Endodermal cell (in vitro differentiated cells): ENCODE results near the gene LRP11. TPM values are rescaled to one million over a fixed set of nuclear protein-coding genes. Genes with fewer than 3 reads are reported as not detected.

Experiments
- DNase-seq: peaks from one replicate; pipeline ENCODE4 v3.0.0-alpha.2; 2017
- H3K27ac ChIP-seq: 2 replicates; pipeline ENCODE4 v1.5.1; 2013; ENCODE audit warnings: mild to moderate bottlenecking, low read depth, low read length, moderate library complexity
- H3K27me3 ChIP-seq: 2 replicates; pipeline ENCODE4 v1.6.1; 2013; ENCODE audit warnings: mild to moderate bottlenecking, low read length, moderate library complexity; ENCODE audit not compliant: insufficient read depth, control insufficient read depth, poor library complexity, severe bottlenecking
- H3K36me3 ChIP-seq: 2 replicates; pipeline ENCODE4 v1.7.0; 2013; ENCODE audit warnings: mild to moderate bottlenecking, low read length, moderate library complexity; ENCODE audit not compliant: control insufficient read depth, insufficient read depth
- H3K4me1 ChIP-seq: one replicate; pipeline ENCODE4 v1.7.0; 2013; ENCODE audit warnings: low read length; ENCODE audit not compliant: control insufficient read depth, insufficient read depth
- H3K4me3 ChIP-seq: 2 replicates; pipeline ENCODE4 v1.5.1; 2013; ENCODE audit warnings: mild to moderate bottlenecking, low read length, moderate library complexity
- H3K9ac ChIP-seq: 2 replicates; pipeline ENCODE4 v1.6.1; 2013; ENCODE audit warnings: mild to moderate bottlenecking, low read length, moderate library complexity; ENCODE audit not compliant: poor library complexity, severe bottlenecking; ENCODE audit errors: extremely low read depth
- H3K9me3 ChIP-seq: 2 replicates; pipeline ENCODE4 v1.6.1; 2013; ENCODE audit warnings: mild to moderate bottlenecking, low read length, moderate library complexity; ENCODE audit not compliant: control insufficient read depth
- H3K27ac Mint-ChIP-seq: 2 replicates; pipeline ENCODE4 v1.8.0; 2020; ENCODE audit warnings: mixed read lengths
- H3K27me3 Mint-ChIP-seq: 2 replicates; pipeline ENCODE4 v1.8.0; 2021; ENCODE audit warnings: mild to moderate bottlenecking, mixed read lengths; ENCODE audit not compliant: insufficient read depth
- H3K36me3 Mint-ChIP-seq: 2 replicates; pipeline ENCODE4 v1.8.0; 2020; ENCODE audit warnings: low read depth, mixed read lengths
- H3K4me1 Mint-ChIP-seq: 2 replicates; pipeline ENCODE4 v1.8.0; 2020; ENCODE audit warnings: mixed read lengths
- H3K4me3 Mint-ChIP-seq: 2 replicates; pipeline ENCODE4 v1.8.0; 2020; ENCODE audit warnings: mild to moderate bottlenecking, moderate library complexity, mixed read lengths
- H3K9me3 Mint-ChIP-seq: 2 replicates; pipeline ENCODE4 v1.8.0; 2020; ENCODE audit warnings: mild to moderate bottlenecking, mixed read lengths
- CTCF ChIP-seq: fragments of 200-600 bp; sonication (generic); conservative IDR thresholded peaks from 2 replicates; pipeline ENCODE4 v1.5.0; 2021; ENCODE audit warnings: antibody characterized with exemption, mild to moderate bottlenecking
- WGBS, 2 experiments: methylation state at CpG; one replicate each; pipeline versions ENCODE4 v1.1.5 to v1.1.7; 2013; ENCODE audit warnings: missing lambda C conversion rate in 2 of 2, mixed read lengths in 1 of 2; ENCODE audit not compliant: insufficient coverage in 1 of 2, insufficient read length in 1 of 2; 5-methylcytosine and 5-hydroxymethylcytosine counted together
- total RNA-seq, 2 donors: library from RNA; stranded (reverse); fragmentation: NEBNext Ultra II Directional in 1 of 2; extraction: Animal tissue kit (Norgen Biotek cat#: 25700) in 1 of 2; gene quantifications; 2 replicates in 1 of 2; 3 replicates in 1 of 2; pipeline ENCODE4 v1.2.1, GENCODE V29; 2021

Gene LRP11
- total RNA-seq, 2 donors from 2014 or later = 3.6 to 6.0 TPM

DNA sequence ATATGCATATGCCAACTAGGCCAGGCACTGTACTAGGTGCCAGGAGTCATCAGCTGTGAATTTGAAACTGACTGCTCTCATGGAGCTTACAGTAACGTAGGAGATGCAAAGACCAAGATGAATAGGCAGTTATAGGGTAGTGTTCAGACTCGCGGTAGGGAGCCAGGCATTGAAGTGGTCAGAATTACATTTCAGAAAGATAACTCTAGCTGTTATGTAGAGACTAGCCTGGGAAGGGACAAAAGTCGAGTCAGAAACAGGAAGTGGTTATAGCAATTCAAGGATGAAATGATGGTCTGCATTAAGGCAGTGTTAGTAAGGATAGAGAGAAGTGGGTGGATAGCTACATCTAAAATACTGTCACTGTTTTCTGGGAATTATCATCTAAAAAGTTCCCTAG, 58.0 kb downstream of the LRP11 start:
- WGBS, 2 experiments = 94% methylated on average over 4 of the region's 4 CpGs
- H3K4me1 Mint-ChIP-seq = no peaks in the 10 kb centered on the region
- Histone ChIP-seq H3K9me3 (no peaks in the 10 kb centered on the region), H3K27me3 (no peaks in the 10 kb centered on the region), H3K4me3 (no peak overlapping the region), H3K36me3 (peaks cover 43% of the 10 kb centered on the region), H3K27ac (no peak overlapping the region), H3K9ac (no peak overlapping the region), H3K4me1 (no peaks in the 10 kb centered on the region)
- peaks cover 17% of the 10 kb centered on the region for H3K36me3 Mint-ChIP-seq
- H3K27ac Mint-ChIP-seq = no peak overlapping the region
- H3K9me3 Mint-ChIP-seq = no peaks in the 10 kb centered on the region
- H3K4me3 Mint-ChIP-seq = no peak overlapping the region
- no peak for TF ChIP-seq CTCF
- no peak for DNase-seq
- H3K27me3 Mint-ChIP-seq = no peaks in the 10 kb centered on the region

- Mint-ChIP-seq H3K4me3 (no peak overlapping the region), H3K27me3 (no peaks in the 10 kb centered on the region), H3K9me3 (peaks cover 13% of the 10 kb centered on the region), H3K27ac (no peak overlapping the region), H3K36me3 (peaks cover 50% of the 10 kb centered on the region), H3K4me1 (no peaks in the 10 kb centered on the region)
- Histone ChIP-seq H3K36me3 (peaks cover 52% of the 10 kb centered on the region), H3K9me3 (peaks cover 13% of the 10 kb centered on the region), H3K9ac (no peak overlapping the region), H3K4me3 (no peak overlapping the region), H3K27me3 (no peaks in the 10 kb centered on the region), H3K4me1 (no peaks in the 10 kb centered on the region), H3K27ac (no peak overlapping the region)
- no peak for TF ChIP-seq CTCF
- WGBS, 2 experiments = 99 to 100% methylated on average over 3 of the region's 3 CpGs
- DNase-seq = no peak
Measured at GRCh38 chr6:149783551-149783950, 80.6 kb downstream of the LRP11 start.

- H3K9me3 ChIP-seq = peaks cover 13% of the 10 kb centered on the region
- 96 to 100% methylated on average over 1 to 2 of the region's 2 CpGs for WGBS, 2 experiments
- H3K27me3 ChIP-seq = no peaks in the 10 kb centered on the region
- H3K36me3 Mint-ChIP-seq = peaks cover 43% of the 10 kb centered on the region
- H3K36me3 ChIP-seq = peaks cover 54% of the 10 kb centered on the region
- no peaks in the 10 kb centered on the region for H3K27me3 Mint-ChIP-seq
- H3K9me3 Mint-ChIP-seq = peaks cover 5% of the 10 kb centered on the region
- H3K27ac ChIP-seq = no peak overlapping the region
- H3K4me1 ChIP-seq = no peaks in the 10 kb centered on the region
- TF ChIP-seq CTCF = no peak
- H3K4me3 ChIP-seq = no peak overlapping the region
- H3K4me1 Mint-ChIP-seq = no peaks in the 10 kb centered on the region
- H3K27ac Mint-ChIP-seq = no peak overlapping the region
- H3K9ac ChIP-seq = no peak overlapping the region
- no peak for DNase-seq
- no peak overlapping the region for H3K4me3 Mint-ChIP-seq
Measured at GRCh38 chr6:149782337-149782736, 81.8 kb downstream of the LRP11 start.
